Central memory CD8-positive, alpha-beta T cell (primary cell): ENCODE results near the gene ZNF280B.
A peak's percentile ranks its signal among the peaks of the same experiment; 100 is the strongest.

Source experiments
- ATAC-seq: fragments of 150-1000 bp; cut with Tn5 transposase; replicated peaks from 2 replicates; pipeline ENCODE4 v1.10.0; 2022; ENCODE audit warnings: mild to moderate bottlenecking, moderate FRiP score, moderate number of reproducible peaks; ENCODE audit not compliant: poor library complexity, severe bottlenecking; ENCODE audit errors: extremely low read depth
- DNase-seq, 2 donors: peaks; one replicate each; pipeline ENCODE4 v3.0.0; 2021; ENCODE audit warnings: low spot score in 2 of 2
- H3K27ac Mint-ChIP-seq: one replicate; pipeline ENCODE4 v1.8.0; 2022; ENCODE audit warnings: low read depth, mild to moderate bottlenecking, moderate library complexity, mixed read lengths
- H3K27me3 Mint-ChIP-seq: one replicate; pipeline ENCODE4 v1.8.0; 2022; ENCODE audit warnings: mixed read lengths
- H3K36me3 Mint-ChIP-seq: one replicate; pipeline ENCODE4 v1.8.0; 2022; ENCODE audit warnings: mild to moderate bottlenecking, moderate library complexity, mixed read lengths; ENCODE audit not compliant: insufficient read depth
- H3K4me1 Mint-ChIP-seq: one replicate; pipeline ENCODE4 v1.8.0; 2022; ENCODE audit warnings: mixed read lengths
- H3K4me3 Mint-ChIP-seq: one replicate; pipeline ENCODE4 v1.8.0; 2022; ENCODE audit warnings: mild to moderate bottlenecking, moderate library complexity, mixed read lengths
- H3K9me3 Mint-ChIP-seq: one replicate; pipeline ENCODE4 v1.8.0; 2022; ENCODE audit warnings: mixed read lengths

Gene ZNF280B

DNA sequence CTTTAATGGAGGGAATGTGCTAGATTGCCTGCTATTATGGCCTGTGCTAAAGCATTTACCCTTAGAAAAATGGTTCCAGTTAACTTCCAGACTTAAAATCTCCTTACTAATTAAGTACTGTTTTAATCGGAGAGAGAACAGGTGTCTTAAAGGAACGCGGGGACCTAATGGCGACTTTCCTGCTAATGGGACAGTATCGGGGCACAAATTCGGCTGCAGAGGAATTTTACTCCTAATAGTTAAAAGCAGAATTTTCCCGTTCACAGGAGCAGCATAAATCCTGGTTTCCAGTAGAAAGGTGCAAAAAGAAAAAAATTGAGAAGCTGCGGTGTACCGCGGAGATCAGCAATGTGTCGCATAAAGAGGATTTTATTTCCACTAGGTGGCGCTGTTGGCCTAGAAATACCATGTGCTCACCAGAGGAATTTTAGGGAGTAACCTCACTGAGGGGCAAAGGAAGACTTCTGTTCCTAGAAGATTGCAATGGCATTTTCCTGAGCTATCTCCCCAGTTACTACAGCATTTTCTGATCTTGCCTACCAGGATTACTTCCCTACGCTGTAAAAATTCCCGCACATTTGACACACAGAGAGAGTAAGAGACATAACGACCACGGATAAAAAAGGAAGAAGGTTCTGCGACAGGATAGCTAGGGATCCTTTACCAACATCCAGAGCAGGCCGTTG is 44.5 kb downstream of the ZNF280B start:
- Mint-ChIP-seq H3K4me3 (no peak overlapping the region), H3K36me3 (no peaks in the 10 kb centered on the region), H3K4me1 (peaks cover 8% of the 10 kb centered on the region), H3K9me3 (peaks cover 7% of the 10 kb centered on the region), H3K27ac (no peak overlapping the region), H3K27me3 (peaks cover 70% of the 10 kb centered on the region)
- DNase-seq (peak; percentile 14 to 22), ATAC-seq (no peak)

DNA sequence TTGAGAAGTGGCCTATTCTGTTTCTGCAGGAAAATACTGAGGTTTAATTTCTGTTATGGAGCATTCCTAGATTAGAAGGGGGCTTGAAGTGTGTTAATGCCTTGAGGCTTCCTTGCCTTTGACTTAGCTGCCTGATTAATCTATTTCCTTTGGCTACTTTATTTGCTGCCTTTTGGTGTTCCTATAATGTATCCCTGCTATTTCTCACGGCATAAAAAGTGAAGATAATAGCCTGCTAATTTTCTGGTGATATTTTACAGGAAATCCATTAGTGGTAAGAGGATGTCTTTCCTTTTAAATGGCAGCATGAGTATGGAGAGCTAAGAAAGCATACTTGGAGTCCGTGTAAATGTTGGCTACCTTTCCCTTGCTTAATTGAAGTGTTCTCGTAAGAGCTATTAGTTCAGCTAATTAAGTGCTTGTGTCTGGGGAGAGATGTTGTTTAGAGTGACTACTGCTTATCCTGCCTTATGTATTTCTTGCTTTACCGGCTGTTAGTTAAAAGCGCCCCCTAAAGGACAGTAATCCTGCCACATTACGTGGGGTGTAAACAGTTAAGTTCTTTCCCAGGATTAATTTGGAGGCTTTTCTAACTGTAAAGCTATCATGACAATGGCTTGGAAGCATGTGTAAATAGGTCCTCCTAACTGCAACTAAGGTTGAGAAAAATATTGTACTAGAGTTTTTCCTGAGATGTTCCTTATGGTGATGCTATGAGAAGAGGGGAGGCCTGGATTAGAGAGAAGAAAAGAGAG is 45.6 kb downstream of the ZNF280B start:
- H3K4me3 Mint-ChIP-seq, result no peak overlapping the region
- H3K9me3 Mint-ChIP-seq, result peaks cover 7% of the 10 kb centered on the region
- H3K27me3 Mint-ChIP-seq, result peaks cover 70% of the 10 kb centered on the region
- DNase-seq (no peak), ATAC-seq (no peak)
- H3K4me1 Mint-ChIP-seq, result peaks cover 8% of the 10 kb centered on the region
- no peaks in the 10 kb centered on the region for H3K36me3 Mint-ChIP-seq
- H3K27ac Mint-ChIP-seq, result no peak overlapping the region

GRCh38 chr22:22461583-22461982 is 47.0 kb downstream of the ZNF280B start:
- H3K4me1 Mint-ChIP-seq, result peaks cover 8% of the 10 kb centered on the region
- H3K27me3 Mint-ChIP-seq, result peaks cover 68% of the 10 kb centered on the region
- peaks cover 7% of the 10 kb centered on the region for H3K9me3 Mint-ChIP-seq
- ATAC-seq, result no peak
- H3K36me3 Mint-ChIP-seq, result no peaks in the 10 kb centered on the region
- H3K27ac Mint-ChIP-seq, result no peak overlapping the region
- H3K4me3 Mint-ChIP-seq, result no peak overlapping the region
- no peak for DNase-seq

GRCh38 chr22:22461111-22461510 is 47.4 kb downstream of the ZNF280B start:
- H3K9me3 Mint-ChIP-seq, result peaks cover 7% of the 10 kb centered on the region
- peaks cover 68% of the 10 kb centered on the region for H3K27me3 Mint-ChIP-seq
- no peak overlapping the region for H3K4me3 Mint-ChIP-seq
- no peak overlapping the region for H3K27ac Mint-ChIP-seq
- ATAC-seq (no peak), DNase-seq (no peak)
- no peaks in the 10 kb centered on the region for H3K36me3 Mint-ChIP-seq
- peaks cover 8% of the 10 kb centered on the region for H3K4me1 Mint-ChIP-seq

DNA sequence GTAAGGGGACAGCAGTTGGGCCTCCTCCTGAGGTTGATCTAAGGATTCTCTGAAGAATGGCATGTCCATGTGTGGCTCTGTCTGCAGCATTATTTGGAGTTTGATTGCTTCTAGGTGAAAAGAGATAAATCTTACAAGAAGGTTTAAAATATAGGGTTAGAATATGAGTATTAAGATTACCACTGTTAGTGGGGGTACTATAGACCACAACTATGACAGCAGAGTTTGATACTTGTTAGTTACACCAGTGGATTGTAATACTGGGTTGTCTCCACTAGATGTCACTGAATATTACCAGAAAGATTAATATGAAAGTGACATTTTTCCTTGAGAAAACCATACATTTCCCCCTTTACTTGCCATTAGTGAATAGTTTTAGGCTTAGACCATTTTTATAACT is 47.9 kb downstream of the ZNF280B start:
- Mint-ChIP-seq H3K4me1 (peaks cover 8% of the 10 kb centered on the region), H3K27me3 (peaks cover 68% of the 10 kb centered on the region), H3K4me3 (no peak overlapping the region), H3K9me3 (peaks cover 7% of the 10 kb centered on the region), H3K36me3 (no peaks in the 10 kb centered on the region), H3K27ac (no peak overlapping the region)
- ATAC-seq (no peak), DNase-seq (no peak)

DNA sequence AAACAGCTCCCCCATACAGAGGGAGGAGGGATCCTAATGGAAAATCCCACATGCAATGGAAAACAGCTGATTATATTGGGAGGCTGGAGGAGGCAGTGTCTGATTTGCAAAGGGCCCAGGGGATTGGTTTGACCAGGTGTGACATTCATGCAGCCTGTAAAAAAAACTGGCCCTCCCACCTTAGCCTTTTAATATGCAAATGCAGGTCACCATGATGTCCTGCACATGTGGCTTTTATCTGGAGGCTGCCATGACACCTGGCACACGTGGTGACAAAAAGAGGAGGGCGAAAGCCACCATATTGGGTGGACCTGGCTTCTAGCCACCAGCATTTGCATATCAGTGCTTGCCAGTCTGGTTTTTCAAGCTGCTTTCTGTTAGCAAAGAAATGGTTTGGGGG is 48.5 kb downstream of the ZNF280B start:
- Mint-ChIP-seq H3K27me3 (peaks cover 68% of the 10 kb centered on the region), H3K4me1 (peaks cover 8% of the 10 kb centered on the region), H3K4me3 (no peak overlapping the region), H3K9me3 (peaks cover 7% of the 10 kb centered on the region), H3K36me3 (no peaks in the 10 kb centered on the region), H3K27ac (no peak overlapping the region)
- ATAC-seq (no peak), DNase-seq (no peak)

DNA sequence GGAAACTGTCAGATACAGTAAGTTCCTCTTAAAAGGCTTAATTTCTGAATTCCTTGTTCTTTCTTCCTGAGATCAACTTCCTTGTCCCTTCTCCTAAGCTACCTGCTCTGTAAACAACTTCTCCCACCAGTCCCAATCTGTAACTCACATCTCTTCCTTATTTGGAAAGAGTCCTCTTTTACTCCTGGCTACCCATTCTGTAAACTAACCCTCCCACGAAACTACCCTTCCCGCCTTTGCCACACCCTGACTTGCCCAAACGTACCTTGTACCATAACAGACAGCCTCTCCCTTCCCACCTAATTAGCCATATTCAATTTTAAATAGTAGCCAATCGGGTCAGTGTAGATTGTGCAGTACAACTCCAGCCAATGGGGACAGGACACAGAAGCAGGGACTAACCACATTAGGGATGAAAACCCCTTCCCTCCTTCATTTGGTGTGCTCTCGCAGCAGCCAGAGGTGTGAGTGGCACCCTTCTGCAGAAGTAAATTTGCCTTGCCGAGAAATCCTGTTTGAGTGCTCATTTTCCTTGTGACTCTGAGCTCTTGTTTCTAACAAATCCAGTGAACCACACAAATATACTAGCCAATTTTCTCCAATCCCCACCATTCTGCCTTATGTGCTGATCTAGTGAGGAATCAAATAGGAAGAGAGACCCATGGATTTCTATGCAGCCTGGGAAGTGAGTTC is 49.5 kb downstream of the ZNF280B start:
- H3K4me1 Mint-ChIP-seq, result peaks cover 5% of the 10 kb centered on the region

DNA sequence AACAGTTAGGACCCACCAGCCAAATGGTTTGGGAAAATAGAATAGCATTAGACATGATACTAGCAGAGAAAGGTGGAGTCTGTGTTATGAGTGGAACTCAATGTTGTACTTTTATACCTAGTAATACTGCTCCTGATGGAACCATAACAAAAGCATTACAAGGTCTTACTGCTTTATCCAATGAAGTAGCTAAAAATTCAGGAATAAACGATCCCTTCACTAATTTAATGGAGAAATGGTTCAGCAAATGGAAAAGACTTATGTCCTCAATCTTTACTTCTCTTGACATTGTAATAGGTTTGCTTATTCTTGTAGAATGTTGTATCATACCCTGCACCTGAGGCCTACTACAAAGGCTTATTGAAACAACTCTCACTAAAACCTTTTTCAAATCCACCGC is 50.2 kb downstream of the ZNF280B start:
- Mint-ChIP-seq H3K36me3 (no peaks in the 10 kb centered on the region), H3K4me1 (peaks cover 3% of the 10 kb centered on the region), H3K4me3 (no peak overlapping the region), H3K27ac (no peak overlapping the region), H3K9me3 (peaks cover 9% of the 10 kb centered on the region), H3K27me3 (peaks cover 68% of the 10 kb centered on the region)
- DNase-seq (no peak), ATAC-seq (no peak)

More for the DNA sequence above, 49.5 kb downstream of the ZNF280B start:
- Mint-ChIP-seq H3K27me3 (peaks cover 68% of the 10 kb centered on the region), H3K27ac (no peak overlapping the region), H3K9me3 (peaks cover 7% of the 10 kb centered on the region), H3K36me3 (no peaks in the 10 kb centered on the region), H3K4me3 (no peak overlapping the region)
- ATAC-seq (no peak), DNase-seq (no peak)

DNA sequence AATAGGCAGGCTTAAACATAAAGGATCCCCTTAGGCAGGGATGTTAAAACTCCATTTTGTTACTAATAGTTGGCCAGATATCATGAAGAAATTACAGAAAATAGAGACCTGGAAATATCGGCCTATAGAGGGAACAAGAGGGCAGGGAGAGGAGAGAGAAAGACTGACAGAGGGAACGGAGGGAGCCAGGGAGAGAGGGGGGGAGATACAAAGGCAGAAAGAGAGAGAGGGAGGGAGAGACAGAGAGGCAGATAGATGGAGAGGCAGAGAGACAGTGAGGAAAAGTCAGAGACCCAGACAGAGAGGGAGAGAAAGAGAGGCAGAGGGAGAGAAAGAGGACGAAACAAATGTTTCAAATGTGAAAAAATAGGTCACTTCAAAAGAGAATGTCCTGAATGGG is 53.5 kb downstream of the ZNF280B start:
- peaks cover 63% of the 10 kb centered on the region for H3K27me3 Mint-ChIP-seq
- ATAC-seq (no peak), DNase-seq (no peak)
- peaks cover 20% of the 10 kb centered on the region for H3K9me3 Mint-ChIP-seq
- peaks cover 6% of the 10 kb centered on the region for H3K4me1 Mint-ChIP-seq
- H3K4me3 Mint-ChIP-seq, result no peak overlapping the region
- no peak overlapping the region for H3K27ac Mint-ChIP-seq
- H3K36me3 Mint-ChIP-seq, result no peaks in the 10 kb centered on the region

DNA sequence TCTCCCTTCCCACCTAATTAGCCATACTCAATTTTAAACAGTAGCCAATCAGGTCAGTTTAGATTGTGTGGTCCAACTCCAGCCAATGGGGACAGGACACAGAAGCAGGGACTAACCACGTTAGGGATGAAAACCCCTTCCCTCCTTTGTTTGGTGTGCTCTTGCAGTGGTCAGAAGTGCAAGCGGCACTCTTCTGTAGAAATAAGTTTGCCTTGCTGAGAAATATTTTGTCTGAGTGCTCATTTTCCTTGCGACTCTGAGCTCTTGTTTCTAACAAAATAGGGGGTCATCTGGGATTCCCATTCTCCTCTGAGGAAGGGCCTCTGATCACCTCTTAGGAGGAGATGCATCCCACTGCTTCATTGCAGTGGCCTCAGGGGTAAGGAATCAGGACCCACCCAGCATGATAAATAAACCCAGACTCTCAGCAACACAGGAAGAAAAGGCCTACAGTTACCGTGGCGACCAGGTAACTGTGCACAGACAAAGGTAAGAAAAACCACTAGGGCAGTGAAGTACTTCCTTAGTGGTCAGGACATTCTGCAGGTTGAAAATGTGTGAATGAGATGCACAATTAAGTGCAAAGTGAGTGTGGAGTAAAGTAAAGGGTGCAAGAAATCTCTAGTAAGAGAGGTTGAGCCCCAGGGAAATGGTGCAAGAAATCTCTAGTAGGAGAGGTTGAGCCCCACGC is 55.4 kb downstream of the ZNF280B start:
- DNase-seq, result no peak
- no peak for ATAC-seq
- Mint-ChIP-seq H3K27me3 (peaks cover 77% of the 10 kb centered on the region), H3K27ac (no peak overlapping the region), H3K9me3 (peaks cover 13% of the 10 kb centered on the region), H3K36me3 (no peaks in the 10 kb centered on the region), H3K4me3 (no peak overlapping the region), H3K4me1 (peaks cover 6% of the 10 kb centered on the region)

DNA sequence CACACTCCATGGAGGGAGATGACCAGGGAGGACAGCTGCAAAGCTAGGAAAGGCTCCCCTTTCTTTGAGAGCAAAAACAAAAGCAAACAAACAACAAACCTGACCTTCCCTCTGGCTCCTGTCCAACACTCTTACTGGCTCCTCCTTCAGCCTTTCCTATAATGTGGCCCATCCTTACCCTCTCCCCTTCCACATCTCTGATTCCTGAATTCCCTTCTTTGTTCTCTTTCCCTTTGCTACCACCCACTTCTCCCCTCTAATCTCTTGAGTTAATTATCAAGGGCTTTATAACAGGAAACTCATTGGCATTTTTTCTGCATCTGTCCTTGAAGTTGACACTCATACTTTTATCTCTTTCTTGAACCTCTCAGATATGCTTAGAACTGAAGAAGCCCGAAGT is 56.3 kb downstream of the ZNF280B start:
- peaks cover 6% of the 10 kb centered on the region for H3K4me1 Mint-ChIP-seq
- no peak overlapping the region for H3K27ac Mint-ChIP-seq
- H3K4me3 Mint-ChIP-seq, result no peak overlapping the region
- H3K27me3 Mint-ChIP-seq, result peaks cover 80% of the 10 kb centered on the region
- no peaks in the 10 kb centered on the region for H3K36me3 Mint-ChIP-seq
- H3K9me3 Mint-ChIP-seq, result peaks cover 13% of the 10 kb centered on the region
- DNase-seq (no peak), ATAC-seq (no peak)

GRCh38 chr22:22450343-22450839 is 58.2 kb downstream of the ZNF280B start:
- Mint-ChIP-seq H3K27me3 (peaks cover 83% of the 10 kb centered on the region), H3K9me3 (peaks cover 13% of the 10 kb centered on the region), H3K27ac (no peak overlapping the region), H3K4me3 (no peak overlapping the region), H3K4me1 (peaks cover 6% of the 10 kb centered on the region), H3K36me3 (no peaks in the 10 kb centered on the region)
- ATAC-seq (no peak), DNase-seq (no peak)
